Psoas muscle (tissue), 8 donors: ENCODE data around the gene RPS15. TPM values are rescaled to one million over a fixed set of nuclear protein-coding genes. Genes with fewer than 3 reads are reported as not detected.

ENCODE experiments used
- ATAC-seq, 4 donors: fragments of 200-7000 bp; cut with Tn5 transposase; one replicate each; pipeline ENCODE4 v1.9.1; 2020; ENCODE audit warnings: moderate library complexity in 3 of 4, mild to moderate bottlenecking in 2 of 4
- DNase-seq, 2 donors: peaks; one replicate each; pipeline ENCODE4 v3.0.0-alpha.2; 2020
- H3K27ac ChIP-seq: fragments of 200-600 bp; one replicate; pipeline ENCODE4 v1.8.0; 2022
- H3K27me3 ChIP-seq, 3 donors: fragments of 200-600 bp in 1 of 3; one replicate each; pipeline versions ENCODE4 v1.6.1 to v1.8.0; 2013 to 2022; ENCODE audit warnings: low read length in 2 of 3, mild to moderate bottlenecking in 2 of 3, moderate library complexity in 1 of 3; ENCODE audit not compliant: insufficient read depth in 3 of 3
- H3K36me3 ChIP-seq, 2 donors: fragments of 200-600 bp in 1 of 2; one replicate each; pipeline versions ENCODE4 v1.6.1 to v1.8.0; 2013 to 2022; ENCODE audit warnings: low read depth in 1 of 2, mild to moderate bottlenecking in 1 of 2, moderate library complexity in 1 of 2; ENCODE audit not compliant: insufficient read depth in 1 of 2
- H3K4me1 ChIP-seq: fragments of 200-600 bp; one replicate; pipeline ENCODE4 v1.8.0; 2022
- H3K4me3 ChIP-seq: fragments of 200-600 bp; one replicate; pipeline ENCODE4 v1.8.0; 2022; ENCODE audit warnings: mild to moderate bottlenecking
- H3K9me3 ChIP-seq: fragments of 200-600 bp; one replicate; pipeline ENCODE4 v1.8.0; 2022
- WGBS, 3 donors: extraction: QIAGEN DNeasy Blood & Tissue Kit; methylation state at CpG; one replicate each; pipeline versions ENCODE4 v1.1.6 to v1.1.7; 2013; 5-methylcytosine and 5-hydroxymethylcytosine counted together
- intact Hi-C, 2 donors: fragments of 100-400 bp; cut with DNase I; formaldehyde crosslinking; loops; one replicate each; pipeline versions ENCODE4 v1.11.0 to v1.14.2; 2022
- polyA plus RNA-seq, 3 donors: library from polyadenylated mRNA; stranded (reverse); fragments of 200-250 nt; gene quantifications; one replicate each; pipeline ENCODE4 v1.2.3, GENCODE V29; 2013
- total RNA-seq, 4 donors: library from RNA; stranded (reverse); fragmentation: NEBNext Ultra II Directional in 2 of 4; extraction: Animal tissue kit (Norgen Biotek cat#: 25700) in 2 of 4; gene quantifications; one replicate each; pipeline versions ENCODE4 v1.2.1 to v1.2.4, GENCODE V29; 2021 to 2023
- TF ChIP-seq, protein P1 (sequence below): fragments of 200-600 bp; IDR thresholded peaks from one replicate; pipeline ENCODE4 v1.8.0; 2022; ENCODE audit warnings: antibody characterized with exemption
- donor health status: healthy with polysubstance abuse.
- donor health status: DM: no; HTN: no; CAD: no; lungs with moderate emphysema.
- donor health status: Bipolar disorder and iron deficiency.
- donor health status: healthy.
- donor health status: DM: yes; HTN: yes; CAD: no.
- donor health status: DM: no; HTN: no; CAD: no.
- donor health status: DM: no; HTN: no; CAD: no.
- donor health status: DM: yes; HTN: yes; CAD: no.

Gene RPS15
- total and polyA plus RNA-seq, 7 donors: 697 to 4,077 (median 992) TPM

DNA sequence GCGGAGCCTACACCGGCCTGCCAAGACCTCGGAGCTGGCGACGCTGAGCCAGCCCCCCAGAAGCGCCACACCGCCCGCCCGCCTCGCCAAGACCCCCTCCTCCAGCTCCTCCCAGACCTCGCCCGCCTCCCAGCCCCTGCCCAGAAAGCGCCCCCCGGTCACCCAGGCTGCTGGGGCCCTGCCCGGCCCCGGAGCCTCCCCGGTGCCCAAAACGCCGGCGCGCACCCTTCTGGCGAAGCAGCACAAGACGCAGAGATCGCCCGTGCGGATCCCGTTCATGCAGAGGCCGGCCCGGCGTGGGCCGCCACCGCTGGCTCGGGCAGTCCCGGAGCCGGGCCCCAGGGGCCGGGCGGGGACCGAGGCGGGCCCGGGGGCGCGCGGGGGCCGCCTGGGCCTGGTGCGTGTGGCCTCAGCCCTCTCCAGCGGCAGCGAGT, 30.6 kb downstream of the RPS15 start:
- Histone ChIP-seq H3K9me3 (no peaks in the 10 kb centered on the region), H3K4me1 (peaks cover 42% of the 10 kb centered on the region), H3K4me3 (peak overlapping the region; percentile 38), H3K27ac (no peak overlapping the region), H3K36me3 (no peaks in the 10 kb centered on the region), H3K27me3 (peaks cover 0 to 89% (median 71%) of the 10 kb centered on the region in 3 donors)
- WGBS, 3 donors: 0 to 2% (median 2%) methylated on average over 20 to 47 of the region's 47 CpGs
- TF ChIP-seq, protein P1, sequence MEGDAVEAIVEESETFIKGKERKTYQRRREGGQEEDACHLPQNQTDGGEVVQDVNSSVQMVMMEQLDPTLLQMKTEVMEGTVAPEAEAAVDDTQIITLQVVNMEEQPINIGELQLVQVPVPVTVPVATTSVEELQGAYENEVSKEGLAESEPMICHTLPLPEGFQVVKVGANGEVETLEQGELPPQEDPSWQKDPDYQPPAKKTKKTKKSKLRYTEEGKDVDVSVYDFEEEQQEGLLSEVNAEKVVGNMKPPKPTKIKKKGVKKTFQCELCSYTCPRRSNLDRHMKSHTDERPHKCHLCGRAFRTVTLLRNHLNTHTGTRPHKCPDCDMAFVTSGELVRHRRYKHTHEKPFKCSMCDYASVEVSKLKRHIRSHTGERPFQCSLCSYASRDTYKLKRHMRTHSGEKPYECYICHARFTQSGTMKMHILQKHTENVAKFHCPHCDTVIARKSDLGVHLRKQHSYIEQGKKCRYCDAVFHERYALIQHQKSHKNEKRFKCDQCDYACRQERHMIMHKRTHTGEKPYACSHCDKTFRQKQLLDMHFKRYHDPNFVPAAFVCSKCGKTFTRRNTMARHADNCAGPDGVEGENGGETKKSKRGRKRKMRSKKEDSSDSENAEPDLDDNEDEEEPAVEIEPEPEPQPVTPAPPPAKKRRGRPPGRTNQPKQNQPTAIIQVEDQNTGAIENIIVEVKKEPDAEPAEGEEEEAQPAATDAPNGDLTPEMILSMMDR: no peak
- DNase-seq (peak; percentile 32 to 62), ATAC-seq (peak in 3 of 4 donors; percentile 22 to 35 (median 31))
- intact Hi-C loops: loop anchor here in 1 of 2 donors (5.0 kb wide), 1 partner anchor 117 kb away; a partner anchor contains a TSS

DNA sequence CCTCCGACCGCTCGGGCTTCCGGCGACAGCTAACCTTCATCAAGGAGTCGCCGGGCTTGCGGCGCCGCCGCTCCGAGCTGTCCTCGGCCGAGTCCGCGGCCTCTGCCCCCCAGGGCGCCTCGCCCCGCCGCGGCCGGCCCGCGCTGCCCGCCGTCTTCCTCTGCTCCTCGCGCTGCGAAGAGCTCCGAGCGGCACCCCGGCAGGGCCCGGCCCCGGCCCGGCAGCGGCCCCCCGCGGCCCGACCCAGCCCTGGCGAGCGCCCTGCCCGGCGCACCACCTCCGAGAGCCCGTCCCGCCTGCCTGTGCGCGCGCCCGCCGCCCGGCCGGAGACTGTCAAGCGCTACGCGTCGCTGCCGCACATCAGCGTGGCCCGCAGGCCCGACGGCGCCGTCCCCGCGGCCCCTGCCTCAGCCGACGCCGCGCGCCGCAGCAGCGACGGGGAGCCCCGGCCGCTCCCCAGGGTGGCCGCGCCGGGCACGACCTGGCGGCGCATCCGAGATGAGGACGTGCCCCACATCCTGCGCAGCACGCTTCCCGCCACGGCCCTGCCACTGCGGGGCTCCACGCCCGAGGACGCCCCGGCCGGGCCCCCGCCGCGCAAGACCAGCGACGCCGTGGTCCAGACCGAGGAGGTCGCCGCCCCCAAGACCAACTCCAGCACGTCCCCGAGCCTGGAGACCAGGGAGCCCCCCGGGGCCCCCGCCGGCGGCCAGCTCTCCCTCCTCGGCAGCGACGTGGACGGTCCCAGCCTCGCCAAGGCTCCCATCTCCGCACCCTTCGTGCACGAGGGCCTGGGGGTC, 31.3 kb downstream of the RPS15 start:
- H3K4me1 ChIP-seq: peaks cover 47% of the 10 kb centered on the region
- 0 to 1% (median 1%) methylated on average over 39 to 117 of the region's 117 CpGs for WGBS, 3 donors
- H3K27me3 ChIP-seq: peaks cover 0 to 86% (median 72%) of the 10 kb centered on the region in 3 donors
- H3K9me3 ChIP-seq: no peaks in the 10 kb centered on the region
- intact Hi-C loops: loop anchor here in 1 of 2 donors (5.0 kb wide), 1 partner anchor 117 kb away; a partner anchor contains a TSS
- H3K36me3 ChIP-seq: no peaks in the 10 kb centered on the region
- H3K4me3 ChIP-seq: peak overlapping the region; percentile 58
- TF ChIP-seq, protein P1: no peak
- no peak for ATAC-seq
- DNase-seq: peak; percentile 14 to 48
- no peak overlapping the region for H3K27ac ChIP-seq

DNA sequence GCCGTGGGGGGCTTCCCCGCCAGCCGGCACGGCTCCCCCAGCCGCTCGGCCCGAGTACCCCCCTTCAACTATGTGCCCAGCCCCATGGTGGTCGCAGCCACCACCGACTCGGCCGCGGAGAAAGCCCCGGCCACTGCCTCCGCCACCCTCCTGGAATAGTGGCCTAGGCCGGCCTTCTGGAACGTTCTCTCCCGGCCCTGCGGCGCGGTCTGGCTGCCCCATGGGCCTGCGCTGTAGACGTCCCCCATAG, 31.8 kb downstream of the RPS15 start:
- Histone ChIP-seq H3K4me1 (peaks cover 50% of the 10 kb centered on the region), H3K9me3 (no peaks in the 10 kb centered on the region), H3K27ac (no peak overlapping the region), H3K36me3 (peaks cover 0 to 4% of the 10 kb centered on the region in 2 donors), H3K4me3 (peak overlapping the region; percentile 58), H3K27me3 (peaks cover 0 to 81% (median 71%) of the 10 kb centered on the region in 3 donors)
- peak in 1 of 4 donors; percentile 1 for ATAC-seq
- peak in 1 of 2 donors; percentile 56 for DNase-seq
- WGBS, 3 donors: 1 to 2% (median 2%) methylated on average over 15 to 22 of the region's 22 CpGs
- TF ChIP-seq, protein P1: no peak
- intact Hi-C loops: no loop called here

DNA sequence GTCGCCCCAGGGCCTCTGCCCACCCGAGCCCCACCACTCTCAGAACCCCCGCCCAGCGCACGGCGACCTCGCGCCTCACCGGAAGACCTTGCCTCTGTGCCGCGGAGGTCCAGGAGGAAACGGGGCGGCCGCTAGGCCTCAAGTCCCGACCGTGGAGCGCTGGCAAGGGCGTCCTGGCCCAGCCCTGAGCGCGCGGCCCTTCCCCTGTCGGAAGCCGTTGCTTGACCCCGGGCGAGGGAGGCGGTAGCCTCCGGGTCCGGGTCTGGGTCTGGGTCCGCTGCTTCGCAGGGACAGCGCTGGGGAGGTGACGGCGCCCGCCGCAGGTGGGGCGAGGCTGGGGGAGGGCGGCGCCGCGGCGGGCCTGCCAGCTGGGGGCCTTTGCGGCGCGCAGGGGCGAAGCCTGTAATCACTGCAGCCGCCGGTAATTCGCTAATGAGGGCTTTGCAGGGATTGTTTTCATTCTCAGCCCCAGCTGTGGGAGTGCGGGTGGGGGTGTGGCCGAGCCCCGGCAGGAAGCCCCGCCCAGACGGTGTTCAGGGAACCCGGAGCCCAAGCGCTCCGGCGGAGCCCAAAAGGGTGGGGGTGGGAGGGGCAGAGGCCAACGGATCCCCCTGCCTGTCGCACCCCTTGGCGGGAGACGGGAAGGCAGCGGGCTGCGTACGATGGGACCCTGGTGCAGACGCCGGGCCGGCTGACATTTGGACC, 32.3 kb downstream of the RPS15 start:
- peaks cover 50% of the 10 kb centered on the region for H3K4me1 ChIP-seq
- H3K9me3 ChIP-seq: no peaks in the 10 kb centered on the region
- peak in 1 of 4 donors; percentile 5 for ATAC-seq
- peaks cover 0 to 76% (median 67%) of the 10 kb centered on the region in 3 donors for H3K27me3 ChIP-seq
- H3K4me3 ChIP-seq: peak overlapping the region; percentile 58
- no peak overlapping the region for H3K27ac ChIP-seq
- TF ChIP-seq, protein P1: no peak
- DNase-seq: peak in 1 of 2 donors; percentile 35
- intact Hi-C loops: no loop called here
- WGBS, 3 donors: 0 to 1% (median 1%) methylated on average over 39 to 67 of the region's 67 CpGs
- peaks cover 0 to 9% of the 10 kb centered on the region in 2 donors for H3K36me3 ChIP-seq
